ENCODE measurements around the gene STK40. TPM values are rescaled to one million over a fixed set of nuclear protein-coding genes. Genes with fewer than 3 reads are reported as not detected.

The STK40 gene
- total and polyA plus RNA-seq, 2 donors (not counting 1 experiment from before 2014, with no cell fraction given), result 14.2 to 15.1 TPM

GRCh38 chr1:36345353-36345752 lies 40.4 kb downstream of the STK40 start:
- Histone ChIP-seq H3K27ac (ENCODE audit: insufficient read depth, low read length) (no peak overlapping the region), H3K27me3 (ENCODE audit: control insufficient read depth, insufficient read depth, low read length) (no peaks in the 10 kb centered on the region), H3K4me2 (ENCODE audit: extremely low read depth, insufficient read depth, low read length) (no peak overlapping the region), H3K9me3 (ENCODE audit: control insufficient read depth, insufficient read depth, low read depth, low read length) (no peaks in the 10 kb centered on the region), H3K79me2 (ENCODE audit: control insufficient read depth, insufficient read depth, low read length) (no peaks in the 10 kb centered on the region), H3K36me3 (ENCODE audit: control insufficient read depth, insufficient read depth, low read length) (peaks cover 45% of the 10 kb centered on the region), H3K9ac (ENCODE audit: insufficient read depth, low read length) (no peak overlapping the region), H3K4me1 (ENCODE audit: control insufficient read depth, extremely low read depth, insufficient read depth, low read length) (peaks cover 26% of the 10 kb centered on the region), H3K4me3 (replicated peaks in 1 of 4; ENCODE audit: control extremely low read depth in 1 of 4, insufficient read depth in 1 of 4, low read depth in 3 of 4, low read length in 4 of 4) (no peak overlapping the region), H4K20me1 (ENCODE audit: control insufficient read depth, extremely low read depth, insufficient read depth, low read length) (no peaks in the 10 kb centered on the region), H2AFZ (ENCODE audit: low read length) (no peak overlapping the region)
- DNase-seq (ENCODE audit: low read depth in 2 of 2), result no peak
- TF ChIP-seq EZH2 (IDR thresholded peaks at IDR 0.05; ENCODE audit: low read length, missing control alignments) (no peak), CTCF (conservative IDR thresholded peaks at IDR 0.05 in 1 of 2, IDR thresholded peaks at IDR 0.05 in 1 of 2; ENCODE audit: low read depth in 1 of 2, low read length in 2 of 2) (no peak)

GRCh38 chr1:36344395-36344680 lies 41.4 kb downstream of the STK40 start:
- Histone ChIP-seq H3K27ac (ENCODE audit: insufficient read depth, low read length) (no peak overlapping the region), H3K4me2 (ENCODE audit: extremely low read depth, insufficient read depth, low read length) (no peak overlapping the region), H3K4me1 (ENCODE audit: control insufficient read depth, extremely low read depth, insufficient read depth, low read length) (peaks cover 17% of the 10 kb centered on the region), H2AFZ (ENCODE audit: low read length) (no peak overlapping the region), H3K27me3 (ENCODE audit: control insufficient read depth, insufficient read depth, low read length) (no peaks in the 10 kb centered on the region), H3K4me3 (replicated peaks in 1 of 4; ENCODE audit: control extremely low read depth in 1 of 4, insufficient read depth in 1 of 4, low read depth in 3 of 4, low read length in 4 of 4) (no peak overlapping the region), H3K9ac (ENCODE audit: insufficient read depth, low read length) (no peak overlapping the region), H4K20me1 (ENCODE audit: control insufficient read depth, extremely low read depth, insufficient read depth, low read length) (no peaks in the 10 kb centered on the region), H3K36me3 (ENCODE audit: control insufficient read depth, insufficient read depth, low read length) (peaks cover 45% of the 10 kb centered on the region), H3K9me3 (ENCODE audit: control insufficient read depth, insufficient read depth, low read depth, low read length) (no peaks in the 10 kb centered on the region), H3K79me2 (ENCODE audit: control insufficient read depth, insufficient read depth, low read length) (no peaks in the 10 kb centered on the region)
- no peak for DNase-seq (ENCODE audit: low read depth in 2 of 2)
- TF ChIP-seq CTCF (conservative IDR thresholded peaks at IDR 0.05 in 1 of 2, IDR thresholded peaks at IDR 0.05 in 1 of 2; ENCODE audit: low read depth in 1 of 2, low read length in 2 of 2) (no peak), EZH2 (IDR thresholded peaks at IDR 0.05; ENCODE audit: low read length, missing control alignments) (no peak)

GRCh38 chr1:36343651-36344394 lies 41.9 kb downstream of the STK40 start:
- no peaks in the 10 kb centered on the region for H4K20me1 ChIP-seq (ENCODE audit: control insufficient read depth, extremely low read depth, insufficient read depth, low read length)
- no peak overlapping the region for H3K4me2 ChIP-seq (ENCODE audit: extremely low read depth, insufficient read depth, low read length)
- no peaks in the 10 kb centered on the region for H3K9me3 ChIP-seq (ENCODE audit: control insufficient read depth, insufficient read depth, low read depth, low read length)
- no peaks in the 10 kb centered on the region for H3K79me2 ChIP-seq (ENCODE audit: control insufficient read depth, insufficient read depth, low read length)
- H3K4me1 ChIP-seq (ENCODE audit: control insufficient read depth, extremely low read depth, insufficient read depth, low read length), result peaks cover 13% of the 10 kb centered on the region
- DNase-seq (ENCODE audit: low read depth in 2 of 2), result no peak
- H3K9ac ChIP-seq (ENCODE audit: insufficient read depth, low read length), result no peak overlapping the region
- H2AFZ ChIP-seq (ENCODE audit: low read length), result no peak overlapping the region
- H3K36me3 ChIP-seq (ENCODE audit: control insufficient read depth, insufficient read depth, low read length), result peaks cover 45% of the 10 kb centered on the region
- no peaks in the 10 kb centered on the region for H3K27me3 ChIP-seq (ENCODE audit: control insufficient read depth, insufficient read depth, low read length)
- TF ChIP-seq CTCF (conservative IDR thresholded peaks at IDR 0.05 in 1 of 2, IDR thresholded peaks at IDR 0.05 in 1 of 2; ENCODE audit: low read depth in 1 of 2, low read length in 2 of 2), result no peak
- no peak for TF ChIP-seq EZH2 (IDR thresholded peaks at IDR 0.05; ENCODE audit: low read length, missing control alignments)
- H3K4me3 ChIP-seq (replicated peaks in 1 of 4; ENCODE audit: control extremely low read depth in 1 of 4, insufficient read depth in 1 of 4, low read depth in 3 of 4, low read length in 4 of 4), result no peak overlapping the region
- H3K27ac ChIP-seq (ENCODE audit: insufficient read depth, low read length), result peak overlapping the region; percentile 74
